ENCODE data around the gene SAMSN1.

DNA sequence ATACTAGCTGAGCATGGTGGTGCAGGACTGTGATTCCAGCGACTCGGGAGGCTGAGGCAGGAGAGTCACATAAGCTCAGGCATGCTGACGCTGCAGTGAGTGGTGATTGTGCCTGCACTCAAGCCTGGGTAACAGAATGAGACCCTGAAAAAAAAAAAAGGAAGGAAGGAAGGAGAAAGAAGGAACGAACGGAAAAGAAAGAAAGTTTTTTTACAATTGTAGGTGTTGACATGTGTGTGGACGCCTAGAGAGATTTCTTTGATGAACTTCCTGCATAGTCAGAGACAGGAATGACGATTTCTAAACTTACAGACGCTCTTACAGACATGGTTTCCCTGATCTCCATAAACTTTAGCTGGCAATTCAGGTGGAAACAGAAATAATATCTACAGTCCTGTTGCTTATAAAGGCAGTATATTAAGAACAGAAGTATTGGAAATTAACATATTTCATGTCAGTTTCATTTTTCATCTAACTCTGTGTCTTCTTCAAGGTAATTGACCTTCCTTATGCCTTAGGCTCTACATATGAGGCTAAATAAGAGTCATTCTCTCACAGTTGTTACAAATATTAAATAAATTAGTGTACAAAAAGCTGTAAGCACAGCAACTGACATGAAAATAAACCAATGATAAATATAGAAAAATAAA, 4.1 kb downstream of the SAMSN1 start:
- TF ChIP-seq POLR2A (IDR thresholded peaks at IDR 0.05), result no peak
- TF ChIP-seq, protein P1, sequence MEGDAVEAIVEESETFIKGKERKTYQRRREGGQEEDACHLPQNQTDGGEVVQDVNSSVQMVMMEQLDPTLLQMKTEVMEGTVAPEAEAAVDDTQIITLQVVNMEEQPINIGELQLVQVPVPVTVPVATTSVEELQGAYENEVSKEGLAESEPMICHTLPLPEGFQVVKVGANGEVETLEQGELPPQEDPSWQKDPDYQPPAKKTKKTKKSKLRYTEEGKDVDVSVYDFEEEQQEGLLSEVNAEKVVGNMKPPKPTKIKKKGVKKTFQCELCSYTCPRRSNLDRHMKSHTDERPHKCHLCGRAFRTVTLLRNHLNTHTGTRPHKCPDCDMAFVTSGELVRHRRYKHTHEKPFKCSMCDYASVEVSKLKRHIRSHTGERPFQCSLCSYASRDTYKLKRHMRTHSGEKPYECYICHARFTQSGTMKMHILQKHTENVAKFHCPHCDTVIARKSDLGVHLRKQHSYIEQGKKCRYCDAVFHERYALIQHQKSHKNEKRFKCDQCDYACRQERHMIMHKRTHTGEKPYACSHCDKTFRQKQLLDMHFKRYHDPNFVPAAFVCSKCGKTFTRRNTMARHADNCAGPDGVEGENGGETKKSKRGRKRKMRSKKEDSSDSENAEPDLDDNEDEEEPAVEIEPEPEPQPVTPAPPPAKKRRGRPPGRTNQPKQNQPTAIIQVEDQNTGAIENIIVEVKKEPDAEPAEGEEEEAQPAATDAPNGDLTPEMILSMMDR (IDR thresholded peaks at IDR 0.05 in 8 of 11, conservative IDR thresholded peaks at IDR 0.05 in 3 of 11), result no peak
